DND-41 (cell line): Measurements from ENCODE around the gene IGF2BP2.

Experiments
- ATAC-seq: fragments of 200-7000 bp; cut with Tn5 transposase; 3 replicates; pipeline ENCODE4 v1.9.1; 2021; ENCODE audit warnings: low read depth; ENCODE audit not compliant: insufficient read depth
- DNase-seq: peaks from one replicate; pipeline ENCODE4 v3.0.0-alpha.2; 2020
- H2AFZ ChIP-seq: 2 replicates; pipeline ENCODE4 v1.6.0; 2012; ENCODE audit warnings: low read depth, low read length
- H3K27ac ChIP-seq: 2 replicates; pipeline ENCODE4 v1.5.1; 2012; ENCODE audit warnings: low read length, inconsistent platforms
- H3K27me3 ChIP-seq: fragments of 200-600 bp; sonication (generic); 2 replicates; pipeline ENCODE4 v1.6.0; 2012; ENCODE audit warnings: low read length, mild to moderate bottlenecking, inconsistent platforms; ENCODE audit not compliant: insufficient read depth, poor library complexity
- H3K36me3 ChIP-seq: 2 replicates; pipeline ENCODE4 v1.5.1; 2012; ENCODE audit warnings: low read length, inconsistent platforms; ENCODE audit not compliant: insufficient read depth
- H3K4me1 ChIP-seq: 2 replicates; pipeline ENCODE4 v1.5.1; 2012; ENCODE audit warnings: mild to moderate bottlenecking, low read length; ENCODE audit not compliant: insufficient read depth
- H3K4me2 ChIP-seq: 2 replicates; pipeline ENCODE4 v1.6.0; 2012; ENCODE audit warnings: mild to moderate bottlenecking, moderate library complexity, low read length, inconsistent platforms; ENCODE audit not compliant: insufficient read depth
- H3K4me3 ChIP-seq, 2 experiments: fragments of 200-600 bp in 1 of 2; shearing (Covaris generic) in 1 of 2; 2 replicates each; pipeline ENCODE4 v1.5.1; 2012 to 2016; ENCODE audit warnings: inconsistent platforms in 2 of 2, low read length in 2 of 2, mild to moderate bottlenecking in 2 of 2, low read depth in 1 of 2, moderate library complexity in 1 of 2
- H3K79me2 ChIP-seq: 2 replicates; pipeline ENCODE4 v1.6.0; 2012; ENCODE audit warnings: low read length, inconsistent platforms; ENCODE audit not compliant: insufficient read depth
- H3K9ac ChIP-seq: 2 replicates; pipeline ENCODE4 v1.6.0; 2012; ENCODE audit warnings: low read depth, mild to moderate bottlenecking, inconsistent platforms, low read length, moderate library complexity
- H3K9me3 ChIP-seq: 2 replicates; pipeline ENCODE4 v1.5.1; 2012; ENCODE audit warnings: low read length, moderate library complexity, mild to moderate bottlenecking, inconsistent platforms; ENCODE audit not compliant: insufficient read depth, severe bottlenecking
- H4K20me1 ChIP-seq: 2 replicates; pipeline ENCODE4 v1.6.0; 2012; ENCODE audit warnings: low read length; ENCODE audit not compliant: insufficient read depth
- CTCF ChIP-seq: IDR thresholded peaks from 2 replicates; pipeline ENCODE4 v1.5.1; 2012; ENCODE audit warnings: borderline replicate concordance, low read length, moderate library complexity, mild to moderate bottlenecking; ENCODE audit not compliant: poor library complexity, severe bottlenecking; ENCODE audit errors: extremely low read depth
- EZH2 ChIP-seq: IDR thresholded peaks from 3 replicates; pipeline ENCODE4 v1.6.1; 2012; ENCODE audit warnings: borderline replicate concordance, low read depth, mild to moderate bottlenecking, moderate library complexity, low read length, inconsistent platforms; ENCODE audit not compliant: severe bottlenecking

Gene IGF2BP2

GRCh38 chr3:185716436-185717108 lies 108.3 kb downstream of the IGF2BP2 start:
- H2AFZ ChIP-seq: no peak overlapping the region
- DNase-seq (no peak), ATAC-seq (no peak)
- no peak overlapping the region for H3K4me2 ChIP-seq
- no peak overlapping the region for H3K27ac ChIP-seq
- H3K4me1 ChIP-seq: no peaks in the 10 kb centered on the region
- no peaks in the 10 kb centered on the region for H3K79me2 ChIP-seq
- no peak overlapping the region for H3K9ac ChIP-seq
- no peaks in the 10 kb centered on the region for H4K20me1 ChIP-seq
- no peaks in the 10 kb centered on the region for H3K9me3 ChIP-seq
- no peaks in the 10 kb centered on the region for H3K36me3 ChIP-seq
- TF ChIP-seq CTCF (no peak), EZH2 (no peak)
- H3K27me3 ChIP-seq: peaks cover 10% of the 10 kb centered on the region
- H3K4me3 ChIP-seq: no peak overlapping the region

- Histone ChIP-seq H3K4me3 (no peak overlapping the region), H3K4me2 (no peak overlapping the region), H3K36me3 (no peaks in the 10 kb centered on the region), H3K27ac (no peak overlapping the region), H3K9ac (no peak overlapping the region), H3K4me1 (no peaks in the 10 kb centered on the region), H3K79me2 (no peaks in the 10 kb centered on the region), H4K20me1 (no peaks in the 10 kb centered on the region), H3K27me3 (peaks cover 6% of the 10 kb centered on the region), H2AFZ (no peak overlapping the region), H3K9me3 (no peaks in the 10 kb centered on the region)
- DNase-seq (no peak), ATAC-seq (no peak)
- TF ChIP-seq EZH2 (no peak), CTCF (no peak)
Measured at GRCh38 chr3:185715091-185715490, 109.8 kb downstream of the IGF2BP2 start.

GRCh38 chr3:185714085-185714484 lies 110.8 kb downstream of the IGF2BP2 start:
- no peaks in the 10 kb centered on the region for H3K79me2 ChIP-seq
- TF ChIP-seq EZH2 (no peak), CTCF (no peak)

More at GRCh38 chr3:185714085-185714484, 110.8 kb downstream of the IGF2BP2 start:
- no peaks in the 10 kb centered on the region for H3K9me3 ChIP-seq
- H3K36me3 ChIP-seq: no peaks in the 10 kb centered on the region
- no peak overlapping the region for H3K27ac ChIP-seq
- ATAC-seq (no peak), DNase-seq (no peak)
- H3K4me2 ChIP-seq: no peak overlapping the region
- no peak overlapping the region for H3K9ac ChIP-seq
- no peak overlapping the region for H2AFZ ChIP-seq
- no peaks in the 10 kb centered on the region for H3K4me1 ChIP-seq
- no peak overlapping the region for H3K4me3 ChIP-seq
- H3K27me3 ChIP-seq: peaks cover 6% of the 10 kb centered on the region
- no peaks in the 10 kb centered on the region for H4K20me1 ChIP-seq
